K562 (cell line): Measurements from ENCODE around the gene CRYBB1. TPM values are rescaled to one million over a fixed set of nuclear protein-coding genes. Genes with fewer than 3 reads are reported as not detected.

Experiments
- ATAC-seq: fragments of 200-7000 bp; cut with Tn5 transposase; 3 replicates; pipeline ENCODE4 v1.9.1; 2020; ENCODE audit warnings: moderate library complexity
- BruUV-seq: library from RNA; stranded (reverse); fragments of 400-500 nt; replicated peaks from 2 replicates; lab custom pipeline; 2021; lab: Mats Ljungman, UMichigan
- CTCF ChIA-PET: fragments of 300-600 bp; formaldehyde crosslinking; extraction: SDS; loops from one replicate; lab custom pipeline; 2021; ENCODE audit warnings: low intra/inter-chr PET ratio; lab: Yijun Ruan, JAX
- POLR2A ChIA-PET: fragments of 300-600, 350-650 bp; sonication (Branson Sonifier 250); formaldehyde crosslinking; extraction: SDS; loops from one replicate; lab custom pipeline; 2021; ENCODE audit warnings: antibody characterized with exemption, inconsistent platforms; lab: Yijun Ruan, JAX
- DNase-seq, 4 experiments: peaks; one replicate each; pipeline versions ENCODE4 v3.0.0 to v3.0.0-alpha.2; 2011 to 2018; ENCODE audit warnings: low spot score in 3 of 4, mixed read lengths in 3 of 4; ENCODE audit errors: extremely low read depth in 1 of 4
- FAIRE-seq: peaks from 2 replicates; lab custom pipeline; 2011; peaks lifted over from hg19 to GRCh38; lab: Jason Lieb, UNC
- H2AFZ ChIP-seq: 2 replicates; pipeline ENCODE4 v1.6.0; 2011; ENCODE audit warnings: low read depth, low read length, control low read depth, inconsistent platforms
- H3K27ac ChIP-seq: fragments of 200-600 bp; 3 replicates; pipeline ENCODE4 v1.8.0; 2011; ENCODE audit warnings: low read depth, mild to moderate bottlenecking, control low read depth, inconsistent platforms, low read length, moderate library complexity, mixed read lengths; ENCODE audit errors: extremely low read depth
- H3K27me3 ChIP-seq, 2 experiments: fragments of 300-600 bp in 1 of 2; 2 replicates in 1 of 2; 3 replicates in 1 of 2; pipeline versions ENCODE4 v1.6.0 to v1.8.0; 2011; ENCODE audit warnings: inconsistent platforms in 2 of 2, low read length in 2 of 2, mild to moderate bottlenecking in 1 of 2, mixed read lengths in 1 of 2, moderate library complexity in 1 of 2; ENCODE audit not compliant: control insufficient read depth in 2 of 2, insufficient read depth in 2 of 2
- H3K36me3 ChIP-seq: fragments of 300-600 bp; 3 replicates; pipeline ENCODE4 v1.8.0; 2011; ENCODE audit warnings: mild to moderate bottlenecking, low read length, inconsistent platforms; ENCODE audit not compliant: control insufficient read depth, insufficient read depth
- H3K4me1 ChIP-seq, 2 experiments: fragments of 200-600 bp in 1 of 2; replicated peaks in 1 of 2; 2 replicates in 1 of 2; 3 replicates in 1 of 2; pipeline versions ENCODE4 v1.5.1 to v1.8.0; 2011; ENCODE audit warnings: inconsistent platforms in 2 of 2, low read length in 2 of 2, mild to moderate bottlenecking in 1 of 2, mixed read lengths in 1 of 2, moderate library complexity in 1 of 2; ENCODE audit not compliant: control insufficient read depth in 2 of 2, insufficient read depth in 2 of 2
- H3K4me2 ChIP-seq: 2 replicates; pipeline ENCODE4 v1.6.1; 2011; ENCODE audit warnings: low read length, control low read depth, inconsistent platforms, mixed read lengths; ENCODE audit not compliant: insufficient read depth
- H3K4me3 ChIP-seq: fragments of 200-600 bp; sonication (generic), shearing (Covaris generic); 2 replicates; pipeline ENCODE4 v1.5.1; 2016; ENCODE audit warnings: control low read depth, inconsistent platforms
- H3K79me2 ChIP-seq: fragments of 200-600 bp; 3 replicates; pipeline ENCODE4 v1.8.0; 2011; ENCODE audit warnings: low read length, inconsistent platforms; ENCODE audit not compliant: control insufficient read depth, insufficient read depth
- H3K9ac ChIP-seq, 2 experiments: 2 replicates each; pipeline versions ENCODE4 v1.6.0 to v1.6.1; 2011; ENCODE audit warnings: low read depth in 2 of 2, low read length in 2 of 2, control low read depth in 1 of 2, inconsistent platforms in 1 of 2, mild to moderate bottlenecking in 1 of 2, mixed read lengths in 1 of 2; ENCODE audit not compliant: insufficient read depth in 1 of 2
- H3K9me1 ChIP-seq: one replicate; pipeline ENCODE4 v1.6.0; 2011; ENCODE audit warnings: inconsistent platforms, mild to moderate bottlenecking, low read length, moderate library complexity; ENCODE audit not compliant: control insufficient read depth, insufficient read depth
- H3K9me3 ChIP-seq: replicated peaks from 2 replicates; pipeline ENCODE4 v1.5.1; 2011; ENCODE audit warnings: low read depth, low read length, inconsistent platforms; ENCODE audit not compliant: control insufficient read depth, insufficient read depth
- H4K20me1 ChIP-seq: replicated peaks from 2 replicates; pipeline ENCODE4 v1.6.1; 2011; ENCODE audit warnings: low read length, inconsistent platforms, mixed read lengths; ENCODE audit not compliant: control insufficient read depth, insufficient read depth
- ARID3B ChIP-seq: fragments of 250-450 bp; sonication (Bioruptor Pico); IDR thresholded peaks from 2 replicates; pipeline ENCODE4 v1.4.0; 2020; ENCODE audit warnings: borderline replicate concordance
- CHD2 ChIP-seq: IDR thresholded peaks from 2 replicates; pipeline ENCODE4 v1.6.1; 2011; ENCODE audit warnings: low read depth, low read length
- CREB1 ChIP-seq, 2 experiments: sonication (generic) in 1 of 2; formaldehyde crosslinking in 1 of 2; IDR thresholded peaks; 2 replicates each; pipeline versions ENCODE4 v1.6.1 to v1.8.0; 2012 to 2022; ENCODE audit warnings: inconsistent platforms in 1 of 2, mild to moderate bottlenecking in 1 of 2, missing genetic modification reagents in 1 of 2, moderate library complexity in 1 of 2
- FUS ChIP-seq: fragments of 200-400 bp; formaldehyde crosslinking; optimal IDR thresholded peaks from 2 replicates; pipeline ENCODE3; 2017; ENCODE audit warnings: low read depth, low read length
- GABPB1 ChIP-seq: sonication (generic); formaldehyde crosslinking; IDR thresholded peaks from 2 replicates; pipeline ENCODE4 v1.8.0; 2022; ENCODE audit warnings: mild to moderate bottlenecking, missing genetic modification reagents
- TFE3 ChIP-seq: fragments of 450-650 bp; formaldehyde crosslinking; IDR thresholded peaks from 2 replicates; pipeline ENCODE4 v1.4.0; 2020; ENCODE audit warnings: mild to moderate bottlenecking, mixed read lengths
- TRIM28 ChIP-seq: fragments of 450-650 bp; IDR thresholded peaks from 2 replicates; pipeline ENCODE4 v1.6.1; 2017
- ZNF134 ChIP-seq: fragments of 250-450 bp; sonication (Bioruptor Pico); conservative IDR thresholded peaks from 2 replicates; pipeline ENCODE4 v1.4.0; 2020
- ZNF449 ChIP-seq: fragments of 250-450 bp; sonication (Bioruptor Pico); IDR thresholded peaks from 2 replicates; pipeline ENCODE4 v1.8.0; 2022; ENCODE audit warnings: moderate library complexity, mild to moderate bottlenecking, inconsistent platforms
- ZNF707 ChIP-seq: fragments of 250-450 bp; sonication (Bioruptor Pico); conservative IDR thresholded peaks from 2 replicates; pipeline ENCODE4 v1.8.0; 2022; ENCODE audit warnings: inconsistent platforms, mild to moderate bottlenecking, moderate library complexity
- WGBS: fragments of 100-300 bp; shearing (Covaris generic); methylation state at CpG from one replicate; pipeline ENCODE4 v1.1.6; 2016; ENCODE audit warnings: low coverage, mixed read lengths; ENCODE audit not compliant: insufficient coverage; ENCODE audit errors: missing lambda C conversion rate; 5-methylcytosine and 5-hydroxymethylcytosine counted together
- in situ Hi-C: fragments of 300-500 bp; cut with MboI; formaldehyde crosslinking; loops from 4 replicates; pipeline ENCODE4 v1.15.0; 2018; ENCODE audit warnings: inconsistent platforms, mixed read lengths
- intact Hi-C: fragments of 100-400 bp; cut with micrococcal nuclease; formaldehyde crosslinking; loops from 2 replicates; pipeline ENCODE4 v1.14.2; 2022
- polyA plus RNA-seq, 8 experiments: library from polyadenylated mRNA; depleted of rRNA in 4 of 8; stranded (reverse) in 5 of 8; unstranded in 3 of 8; fragments of >200 nt; fragmentation: Nextera tagmentation in 2 of 8; fragmentation: Illumina TruSeq in 1 of 8; extraction: Ambion mirVana in 2 of 8; extraction: Trizol in 1 of 8; gene quantifications; 2 replicates each; pipeline versions ENCODE4 v1.2.1 to v1.2.3, GENCODE V29; 2011 to 2014; ENCODE audit warnings: inconsistent platforms in 1 of 8, missing spikeins in 1 of 8
- total RNA-seq, 7 experiments: library from RNA; depleted of rRNA in 6 of 7; stranded (reverse); fragments of >200 nt in 6 of 7; fragmentation: Illumina TruSeq in 2 of 7; extraction: Trizol in 2 of 7; gene quantifications; 2 replicates each; pipeline versions ENCODE4 v1.2.1 to v1.2.3, GENCODE V29; 2011 to 2021; ENCODE audit warnings: low replicate concordance in 1 of 7

The CRYBB1 gene
- total and polyA plus RNA-seq, 9 of the 15 experiments (the other 6 are each of a cell fraction or from before 2014, with no cell fraction given): 0.16 to 0.45 (median 0.33) TPM; not detected in 2

GRCh38 chr22:26577081-26577480, 40.7 kb downstream of the CRYBB1 start (continued):
- TF ChIP-seq ARID3B (no peak), ZNF449 (CRISPR knock-in tag) (no peak), FUS (no peak), CREB1 (IDR thresholded peaks at IDR 0.05) (no peak), CREB1 (CRISPR knock-in tag; IDR thresholded peaks at IDR 0.05) (no peak)

- intact Hi-C loops (no loop called here), in situ Hi-C loops (no loop called here)
- Histone ChIP-seq H2AFZ (no peak overlapping the region), H3K4me3 (no peak overlapping the region), H3K9ac (no peak overlapping the region), H3K9me1 (peaks cover 5% of the 10 kb centered on the region), H3K4me2 (no peak overlapping the region), H3K9me3 (no peaks in the 10 kb centered on the region), H4K20me1 (peaks cover 55% of the 10 kb centered on the region), H3K79me2 (peaks cover 94% of the 10 kb centered on the region), H3K4me1 (peaks cover 5 to 24% of the 10 kb centered on the region in 2 experiments), H3K36me3 (peaks cover 84% of the 10 kb centered on the region), H3K27ac (peak overlapping the region; percentile 28; the same call in 2 of the 3 replicates), H3K27me3 (no peaks in the 10 kb centered on the region)
- BruUV-seq: no TSS peak
- CTCF ChIA-PET: no interaction called here
- WGBS: 61% methylated on average over 6 of the region's 8 CpGs
- DNase-seq (no peak), ATAC-seq (no peak), FAIRE-seq (no peak)
- POLR2A ChIA-PET: interaction anchor here (1.7 kb wide), 1 partner anchor 9 kb away, joined by 4 read pairs; no protein-coding TSS in a partner anchor
- TF ChIP-seq TRIM28 (no peak), CHD2 (no peak), ZNF707 (CRISPR knock-in tag) (no peak), TFE3 (CRISPR knock-in tag) (no peak), GABPB1 (no peak), ZNF134 (CRISPR knock-in tag) (no peak)
Measured at GRCh38 chr22:26576026-26576680, 41.7 kb downstream of the CRYBB1 start.
